GM21825 (cell line): ENCODE data around the gene ENHO.

Experiments used
- ATAC-seq: cut with Tn5 transposase; IDR thresholded peaks from one replicate; pipeline ENCODE4 v1.9.1; 2021; ENCODE audit warnings: mild to moderate bottlenecking, moderate library complexity; ENCODE audit not compliant: unreplicated experiment

Gene ENHO

GRCh38 chr9:34522971-34523797 is at the start of gene ENHO:
Gene ENHO, minus strand, starts transcription at chr9:34522990. Its CDS starts 1,295 bp downstream, at chr9:34521695.
- ATAC-seq, result peak; percentile 86

GRCh38 chr9:34572092-34572491 is 49.3 kb upstream of the ENHO start:
- ATAC-seq, result no peak

- no peak for ATAC-seq
These were observed 48.7 kb upstream of the ENHO start for GRCh38 chr9:34571481-34571810.

GRCh38 chr9:34570809-34571480 is 48.2 kb upstream of the ENHO start:
- ATAC-seq, result no peak

- no peak for ATAC-seq
These were observed 47.6 kb upstream of the ENHO start for GRCh38 chr9:34570376-34570775.

- no peak for ATAC-seq
These were observed 46.0 kb upstream of the ENHO start for GRCh38 chr9:34568774-34569173.

- no peak for ATAC-seq
These were observed 45.3 kb upstream of the ENHO start for GRCh38 chr9:34568133-34568532.

- ATAC-seq, result no peak
These were observed 44.2 kb upstream of the ENHO start for GRCh38 chr9:34566972-34567371.

GRCh38 chr9:34566322-34566721 is 43.5 kb upstream of the ENHO start:
- ATAC-seq, result no peak

- ATAC-seq, result no peak
These were observed 43.1 kb upstream of the ENHO start for GRCh38 chr9:34565856-34566255.

- no peak for ATAC-seq
These were observed 41.8 kb upstream of the ENHO start for GRCh38 chr9:34564617-34565016.

GRCh38 chr9:34563262-34563661 is 40.5 kb upstream of the ENHO start:
- ATAC-seq, result no peak

- ATAC-seq, result no peak
These were observed 39.5 kb upstream of the ENHO start for GRCh38 chr9:34562135-34562745.

- no peak for ATAC-seq
These were observed 37.9 kb upstream of the ENHO start for GRCh38 chr9:34560599-34561214.

GRCh38 chr9:34559624-34560455 is 37.0 kb upstream of the ENHO start:
- ATAC-seq, result no peak

GRCh38 chr9:34558919-34559623 is 36.3 kb upstream of the ENHO start:
- no peak for ATAC-seq

GRCh38 chr9:34558364-34558763 is 35.6 kb upstream of the ENHO start:
- no peak for ATAC-seq

- no peak for ATAC-seq
These were observed 34.9 kb upstream of the ENHO start for GRCh38 chr9:34557426-34558321.

- ATAC-seq, result no peak
These were observed 34.2 kb upstream of the ENHO start for GRCh38 chr9:34556949-34557348.
